Fibroblast of mammary gland (primary cell): Measurements from ENCODE around the gene GATAD2A.

Experiments used
- DNase-seq: peaks from one replicate; pipeline ENCODE4 v3.0.0-alpha.2; 2010; ENCODE audit warnings: low read depth
- H3K4me3 ChIP-seq: 2 replicates; pipeline ENCODE4 v1.5.1; 2011; ENCODE audit warnings: low read depth, mild to moderate bottlenecking, low read length, moderate library complexity; ENCODE audit not compliant: control insufficient read depth
- TF ChIP-seq, protein P1 (sequence below): conservative IDR thresholded peaks from 2 replicates; pipeline ENCODE4 v1.5.1; 2011; ENCODE audit warnings: low read depth, low read length, inconsistent platforms; ENCODE audit not compliant: control insufficient read depth, insufficient read depth

Gene GATAD2A

DNA sequence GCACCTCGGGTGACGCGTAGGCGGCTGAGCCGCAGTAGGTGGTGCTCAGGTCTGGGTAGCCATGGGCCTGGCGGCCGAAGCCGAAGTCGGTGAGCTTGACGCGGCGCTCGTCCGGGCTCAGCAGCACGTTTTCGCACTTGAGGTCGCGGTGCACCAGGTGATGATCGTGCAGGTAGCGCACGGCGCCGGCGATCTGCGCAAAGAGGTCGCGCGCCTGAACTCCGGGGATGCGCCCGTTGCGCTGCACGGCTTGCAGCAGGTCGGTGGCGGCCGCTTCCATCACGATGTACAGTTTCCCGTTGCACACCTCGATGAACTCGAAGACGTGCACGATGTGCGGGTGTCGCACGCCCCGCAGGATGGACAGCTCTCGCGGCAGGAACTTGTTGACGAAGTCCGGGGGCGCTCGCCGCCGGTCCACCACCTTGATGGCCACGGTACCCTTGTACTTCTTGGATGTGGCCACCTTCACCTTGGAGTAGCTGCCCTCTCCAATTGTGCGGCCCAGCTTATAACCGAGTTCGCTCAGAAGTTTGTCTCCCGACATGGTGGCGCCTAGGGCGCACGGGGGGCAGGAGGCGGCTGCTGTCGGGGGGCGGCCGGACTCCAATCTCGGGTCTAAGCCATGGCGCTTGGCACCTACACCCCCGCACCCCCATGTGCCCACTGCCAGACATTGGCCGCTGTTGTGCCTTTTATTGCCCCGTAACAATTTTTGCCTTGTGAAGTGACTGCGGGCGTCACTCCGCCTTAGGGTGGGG, 109.6 kb downstream of the GATAD2A start, which contains the start of gene TSSK6:
TSSK6 (minus strand) TSS at position 668 of the 761 bp plus-strand sequence; CDS start at position 547, 121 bp downstream.
- TF ChIP-seq, protein P1, sequence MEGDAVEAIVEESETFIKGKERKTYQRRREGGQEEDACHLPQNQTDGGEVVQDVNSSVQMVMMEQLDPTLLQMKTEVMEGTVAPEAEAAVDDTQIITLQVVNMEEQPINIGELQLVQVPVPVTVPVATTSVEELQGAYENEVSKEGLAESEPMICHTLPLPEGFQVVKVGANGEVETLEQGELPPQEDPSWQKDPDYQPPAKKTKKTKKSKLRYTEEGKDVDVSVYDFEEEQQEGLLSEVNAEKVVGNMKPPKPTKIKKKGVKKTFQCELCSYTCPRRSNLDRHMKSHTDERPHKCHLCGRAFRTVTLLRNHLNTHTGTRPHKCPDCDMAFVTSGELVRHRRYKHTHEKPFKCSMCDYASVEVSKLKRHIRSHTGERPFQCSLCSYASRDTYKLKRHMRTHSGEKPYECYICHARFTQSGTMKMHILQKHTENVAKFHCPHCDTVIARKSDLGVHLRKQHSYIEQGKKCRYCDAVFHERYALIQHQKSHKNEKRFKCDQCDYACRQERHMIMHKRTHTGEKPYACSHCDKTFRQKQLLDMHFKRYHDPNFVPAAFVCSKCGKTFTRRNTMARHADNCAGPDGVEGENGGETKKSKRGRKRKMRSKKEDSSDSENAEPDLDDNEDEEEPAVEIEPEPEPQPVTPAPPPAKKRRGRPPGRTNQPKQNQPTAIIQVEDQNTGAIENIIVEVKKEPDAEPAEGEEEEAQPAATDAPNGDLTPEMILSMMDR, result no peak
- DNase-seq, result no peak
- peak within 1 kb of the TSS; percentile 94 for H3K4me3 ChIP-seq

DNA sequence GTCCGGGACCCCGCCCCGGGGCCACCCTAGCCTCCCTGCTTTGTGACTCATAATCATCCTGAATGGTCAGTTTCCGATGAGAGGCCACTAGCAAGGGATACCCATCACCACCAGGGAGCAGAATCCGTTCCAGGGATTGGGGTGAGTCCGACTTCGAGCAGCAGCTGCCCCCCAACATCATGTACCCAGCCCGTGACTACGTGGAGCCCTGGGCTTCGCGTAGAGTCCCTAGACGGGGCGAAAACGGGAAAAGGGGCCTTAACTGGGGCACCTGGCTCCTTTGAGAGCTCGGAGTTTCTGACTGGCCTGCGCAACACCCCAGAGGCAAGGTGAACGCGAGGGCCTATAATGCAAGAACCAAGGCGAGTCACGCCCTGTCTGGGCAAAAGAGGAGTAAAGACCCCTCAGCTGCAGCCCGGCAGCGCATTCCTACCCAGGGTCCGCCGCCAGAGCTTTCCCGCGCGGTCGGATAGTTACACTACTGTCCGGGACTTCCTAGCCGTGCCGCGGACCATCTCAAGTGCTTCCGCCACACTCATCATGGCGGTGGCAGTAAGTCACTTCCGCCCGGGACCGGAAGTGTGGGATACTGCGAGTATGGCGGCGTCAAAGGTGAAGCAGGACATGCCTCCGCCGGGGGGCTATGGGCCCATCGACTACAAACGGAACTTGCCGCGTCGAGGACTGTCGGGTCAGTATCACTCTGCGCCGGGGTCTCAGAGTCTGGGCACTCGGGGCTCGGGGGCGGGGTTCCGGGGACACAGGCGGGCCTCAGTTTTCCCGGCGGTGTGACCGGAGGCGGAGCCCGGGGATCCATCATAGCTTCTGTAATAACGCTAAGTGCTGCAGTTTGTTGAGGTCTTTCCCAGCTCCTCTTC, 110.4 kb downstream of the GATAD2A start, which contains the start of gene NDUFA13:
NDUFA13 (plus strand) TSS at position 584 of the 878 bp plus-strand sequence; CDS start at position 598, 14 bp downstream.
- H3K4me3 ChIP-seq, result peak within 1 kb of the TSS; percentile 94
- TF ChIP-seq, protein P1, result peak; percentile 23
- peak; percentile 89 for DNase-seq

DNA sequence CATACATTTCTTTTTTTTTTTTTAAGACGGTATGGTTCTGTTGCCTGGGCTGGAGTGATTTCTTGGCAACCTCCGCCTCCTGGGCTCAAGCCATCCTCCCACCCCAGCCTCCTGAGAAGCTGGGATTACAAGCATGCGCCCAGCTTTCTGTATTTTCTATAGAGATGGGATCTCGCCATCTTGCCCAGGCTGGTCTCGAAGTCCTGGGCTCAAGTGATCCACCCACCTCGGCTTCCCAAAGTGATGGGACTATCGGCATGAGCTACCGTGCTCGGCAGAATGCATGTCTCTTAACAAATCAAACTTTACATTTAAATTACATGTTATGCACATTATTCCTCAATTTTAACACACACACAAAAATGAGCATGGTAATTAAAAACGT, 111.8 kb downstream of the GATAD2A start:
- no peak for DNase-seq
- TF ChIP-seq, protein P1, result no peak
- peak overlapping the region; percentile 94 for H3K4me3 ChIP-seq

DNA sequence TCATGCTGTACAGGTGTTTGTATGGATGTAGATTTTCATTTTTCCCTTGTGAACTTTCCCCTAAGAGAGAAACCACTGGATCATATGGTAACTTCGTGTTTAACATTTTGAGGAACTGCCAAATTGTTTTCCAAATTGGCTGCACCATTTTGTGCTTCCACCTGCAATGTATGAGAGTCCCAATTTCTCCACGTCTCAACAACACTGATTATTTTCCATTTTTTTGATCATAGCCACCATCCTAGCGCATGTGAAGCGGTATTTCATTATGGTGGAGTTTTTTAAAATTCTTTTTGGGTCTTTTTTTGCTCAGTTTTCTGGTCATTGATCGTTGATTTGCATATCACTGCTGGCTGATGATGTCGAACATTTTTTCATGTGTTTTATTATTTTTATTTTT, 115.5 kb downstream of the GATAD2A start:
- DNase-seq, result no peak
- TF ChIP-seq, protein P1, result no peak
- H3K4me3 ChIP-seq, result no peak overlapping the region

DNA sequence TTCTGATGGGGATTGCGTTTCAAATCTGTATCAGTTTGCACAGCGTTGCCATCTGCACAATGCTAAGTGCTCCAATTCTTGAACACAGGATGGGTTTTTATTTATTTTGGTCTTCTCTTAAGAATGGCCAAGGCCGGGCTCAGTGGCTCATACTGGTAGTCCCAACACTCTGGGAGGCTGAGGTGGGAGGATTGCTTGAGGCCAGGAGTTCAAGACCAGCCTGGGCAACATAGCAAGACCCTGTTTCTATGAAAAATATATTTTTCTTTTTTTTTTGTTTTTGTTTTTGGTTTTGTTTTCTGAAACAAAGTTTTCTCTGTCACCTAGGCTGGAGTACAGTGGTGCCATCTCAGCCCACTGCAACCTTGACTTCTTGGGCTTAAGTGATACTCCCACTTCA, 117.7 kb downstream of the GATAD2A start:
- no peak for DNase-seq
- no peak overlapping the region for H3K4me3 ChIP-seq
- TF ChIP-seq, protein P1, result no peak

DNA sequence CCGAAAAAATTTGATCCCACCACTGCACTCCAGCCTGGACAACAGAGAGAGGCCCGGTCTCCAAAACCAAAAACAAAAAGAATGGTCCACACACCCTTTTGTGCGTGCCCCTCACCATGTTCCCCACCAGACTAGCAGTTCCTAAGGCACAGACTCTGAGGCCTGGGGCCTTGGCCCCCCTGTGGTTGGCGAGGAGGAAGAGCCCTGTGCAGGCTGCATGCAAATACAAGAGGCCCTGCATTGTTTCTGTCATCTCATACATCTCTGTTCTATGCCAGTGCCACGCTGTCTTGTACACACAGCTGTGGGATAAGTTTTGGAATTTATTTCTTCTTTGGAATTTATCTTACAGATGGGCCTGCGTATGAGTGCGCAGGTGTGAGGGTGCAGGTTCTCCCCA, 118.6 kb downstream of the GATAD2A start:
- no peak for DNase-seq
- TF ChIP-seq, protein P1, result no peak
- no peak overlapping the region for H3K4me3 ChIP-seq
